Keratinocyte (primary cell): ENCODE measurements around the gene LAP3. TPM values are rescaled to one million over a fixed set of nuclear protein-coding genes. Genes with fewer than 3 reads are reported as not detected.

Experiments used
- DNase-seq: peaks from one replicate; pipeline ENCODE4 v3.0.0-alpha.2; 2011; ENCODE audit warnings: low read depth, missing footprints, low spot score
- FAIRE-seq: peaks from 2 replicates; lab custom pipeline; 2011; peaks lifted over from hg19 to GRCh38; lab: Jason Lieb, UNC
- H2AFZ ChIP-seq: 2 replicates; pipeline ENCODE4 v1.6.0; 2012; ENCODE audit warnings: low read length, control low read depth, inconsistent platforms; ENCODE audit not compliant: control insufficient read depth
- H3K27ac ChIP-seq: 2 replicates; pipeline ENCODE4 v1.5.1; 2011; ENCODE audit warnings: low read length; ENCODE audit not compliant: control insufficient read depth, insufficient read depth
- H3K27me3 ChIP-seq: 3 replicates; pipeline ENCODE4 v1.6.0; 2011; ENCODE audit warnings: low read length; ENCODE audit not compliant: control insufficient read depth, insufficient read depth; ENCODE audit errors: extremely low read depth
- H3K36me3 ChIP-seq, 2 experiments: 2 replicates in 1 of 2; 3 replicates in 1 of 2; pipeline ENCODE4 v1.5.1; 2011; ENCODE audit warnings: low read length in 2 of 2, mild to moderate bottlenecking in 1 of 2; ENCODE audit not compliant: control insufficient read depth in 2 of 2, insufficient read depth in 2 of 2; ENCODE audit errors: extremely low read depth in 1 of 2
- H3K4me1 ChIP-seq: 3 replicates; pipeline ENCODE4 v1.5.1; 2011; ENCODE audit warnings: low read length; ENCODE audit not compliant: control insufficient read depth, insufficient read depth; ENCODE audit errors: extremely low read depth
- H3K4me2 ChIP-seq: 3 replicates; pipeline ENCODE4 v1.6.0; 2011; ENCODE audit warnings: low read depth, low read length; ENCODE audit not compliant: control insufficient read depth, insufficient read depth; ENCODE audit errors: extremely low read depth
- H3K4me3 ChIP-seq, 3 experiments: fragments of 200-600 bp in 1 of 3; sonication (generic) in 1 of 3; 2 replicates in 2 of 3; 3 replicates in 1 of 3; pipeline ENCODE4 v1.5.1; 2011 to 2016; ENCODE audit warnings: low read length in 3 of 3, mild to moderate bottlenecking in 3 of 3, control low read depth in 2 of 3, inconsistent platforms in 1 of 3, low read depth in 1 of 3, mixed read lengths in 1 of 3, mixed run types in 1 of 3, moderate library complexity in 1 of 3; ENCODE audit not compliant: control insufficient read depth in 2 of 3, insufficient read depth in 2 of 3; ENCODE audit errors: extremely low read depth in 1 of 3
- H3K79me2 ChIP-seq: 2 replicates; pipeline ENCODE4 v1.6.0; 2012; ENCODE audit warnings: low read length; ENCODE audit not compliant: control insufficient read depth, insufficient read depth
- H3K9ac ChIP-seq: 3 replicates; pipeline ENCODE4 v1.6.0; 2011; ENCODE audit warnings: low read length; ENCODE audit not compliant: control insufficient read depth, insufficient read depth; ENCODE audit errors: extremely low read depth
- H3K9me1 ChIP-seq: 3 replicates; pipeline ENCODE4 v1.6.0; 2011; ENCODE audit warnings: low read length; ENCODE audit not compliant: control insufficient read depth, insufficient read depth; ENCODE audit errors: extremely low read depth
- H3K9me3 ChIP-seq: 2 replicates; pipeline ENCODE4 v1.5.1; 2012; ENCODE audit warnings: low read depth, low read length; ENCODE audit not compliant: control insufficient read depth
- H4K20me1 ChIP-seq: 3 replicates; pipeline ENCODE4 v1.6.0; 2011; ENCODE audit warnings: low read length; ENCODE audit not compliant: control insufficient read depth, insufficient read depth; ENCODE audit errors: extremely low read depth
- EZH2 ChIP-seq: IDR thresholded peaks from one replicate; pipeline ENCODE4 v1.6.1; 2012; ENCODE audit warnings: inconsistent platforms, mild to moderate bottlenecking, low read length, moderate library complexity
- dilution Hi-C: fragments of 300-500 bp; cut with MboI; formaldehyde crosslinking; loops from one replicate; pipeline ENCODE4 v1.7.0; 2020; ENCODE audit warnings: low sequenced_read_pairs; ENCODE audit not compliant: extremely low pct_ligation_motif_present
- polyA plus RNA-seq, 5 experiments: library from polyadenylated mRNA; depleted of rRNA in 3 of 5; stranded (reverse) in 3 of 5; stranded (forward) in 1 of 5; unstranded in 1 of 5; fragments of >200 nt; gene quantifications; 1 replicate in 1 of 5; 2 replicates in 3 of 5; 3 replicates in 1 of 5; pipeline versions ENCODE4 v1.2.1 to v1.2.3, GENCODE V29; 2011 to 2012; ENCODE audit warnings: missing spikeins in 2 of 5, low read depth in 1 of 5, low replicate concordance in 1 of 5
- TF ChIP-seq, protein P1 (sequence below), 3 experiments: IDR thresholded peaks in 1 of 3; conservative IDR thresholded peaks in 1 of 3; optimal IDR thresholded peaks in 1 of 3; 2 replicates in 2 of 3; 3 replicates in 1 of 3; pipeline versions ENCODE3 to v1.5.1; 2011; ENCODE audit warnings: low read length in 3 of 3, mild to moderate bottlenecking in 3 of 3, moderate library complexity in 2 of 3, control low read depth in 1 of 3, inconsistent platforms in 1 of 3; ENCODE audit not compliant: insufficient read depth in 2 of 3; ENCODE audit errors: extremely low read depth in 1 of 3

The LAP3 gene
- polyA plus RNA-seq, 1 donor (not counting 4 experiments of a cell fraction or from before 2014, with no cell fraction given), result 84.8 TPM

DNA sequence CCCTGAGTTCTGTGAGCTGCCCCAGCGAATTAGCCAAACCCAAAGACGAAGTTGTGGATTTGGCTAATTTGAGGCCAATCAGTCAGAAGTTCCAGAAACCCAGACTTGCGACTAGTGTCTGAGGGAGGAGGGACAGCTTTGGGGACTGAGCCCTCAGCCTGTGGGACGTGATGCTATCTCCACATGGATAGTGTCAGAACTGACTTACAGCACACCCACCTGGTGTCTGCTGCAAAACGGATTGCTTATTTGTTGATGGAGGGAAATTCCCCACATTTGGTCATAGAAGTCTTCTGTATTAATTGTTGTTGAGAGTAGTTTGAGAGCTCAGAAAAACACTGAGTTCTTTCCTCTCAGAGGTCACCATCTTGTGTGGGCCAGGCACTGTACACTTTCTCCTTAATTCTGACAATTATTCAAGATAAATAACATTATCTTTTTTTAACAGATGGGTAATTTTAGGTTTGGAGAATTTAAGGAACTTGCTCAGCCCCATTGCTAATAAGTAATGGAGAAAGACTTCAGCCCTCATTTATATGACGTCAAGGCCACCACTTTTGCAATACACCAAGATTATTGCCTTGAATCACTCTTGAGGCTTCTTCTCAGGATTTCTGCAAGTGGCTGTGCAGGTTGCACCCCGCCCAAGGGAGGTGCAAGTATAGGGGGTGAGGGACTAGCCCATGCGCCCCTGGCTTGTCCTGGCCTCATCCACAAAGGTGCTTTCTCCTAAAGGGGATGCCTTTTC lies 45.3 kb upstream of the LAP3 start:
- Histone ChIP-seq H3K79me2 (no peaks in the 10 kb centered on the region), H3K4me2 (no peak overlapping the region), H4K20me1 (no peaks in the 10 kb centered on the region), H3K4me3 (no peak overlapping the region), H3K9me1 (no peaks in the 10 kb centered on the region), H2AFZ (no peak overlapping the region), H3K4me1 (no peaks in the 10 kb centered on the region), H3K9me3 (no peaks in the 10 kb centered on the region), H3K27ac (no peak overlapping the region), H3K27me3 (peaks cover 3% of the 10 kb centered on the region), H3K9ac (no peak overlapping the region), H3K36me3 (no peaks in the 10 kb centered on the region)
- DNase-seq (no peak), FAIRE-seq (no peak)
- TF ChIP-seq, protein P1, sequence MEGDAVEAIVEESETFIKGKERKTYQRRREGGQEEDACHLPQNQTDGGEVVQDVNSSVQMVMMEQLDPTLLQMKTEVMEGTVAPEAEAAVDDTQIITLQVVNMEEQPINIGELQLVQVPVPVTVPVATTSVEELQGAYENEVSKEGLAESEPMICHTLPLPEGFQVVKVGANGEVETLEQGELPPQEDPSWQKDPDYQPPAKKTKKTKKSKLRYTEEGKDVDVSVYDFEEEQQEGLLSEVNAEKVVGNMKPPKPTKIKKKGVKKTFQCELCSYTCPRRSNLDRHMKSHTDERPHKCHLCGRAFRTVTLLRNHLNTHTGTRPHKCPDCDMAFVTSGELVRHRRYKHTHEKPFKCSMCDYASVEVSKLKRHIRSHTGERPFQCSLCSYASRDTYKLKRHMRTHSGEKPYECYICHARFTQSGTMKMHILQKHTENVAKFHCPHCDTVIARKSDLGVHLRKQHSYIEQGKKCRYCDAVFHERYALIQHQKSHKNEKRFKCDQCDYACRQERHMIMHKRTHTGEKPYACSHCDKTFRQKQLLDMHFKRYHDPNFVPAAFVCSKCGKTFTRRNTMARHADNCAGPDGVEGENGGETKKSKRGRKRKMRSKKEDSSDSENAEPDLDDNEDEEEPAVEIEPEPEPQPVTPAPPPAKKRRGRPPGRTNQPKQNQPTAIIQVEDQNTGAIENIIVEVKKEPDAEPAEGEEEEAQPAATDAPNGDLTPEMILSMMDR (optimal IDR thresholded peaks at IDR 0.05 in 1 of 3, IDR thresholded peaks at IDR 0.05 in 1 of 3, conservative IDR thresholded peaks at IDR 0.05 in 1 of 3; ENCODE audit: extremely low read depth in 1 of 3, insufficient read depth in 2 of 3, low read length in 3 of 3), result no peak
- TF ChIP-seq EZH2, result no peak
- dilution Hi-C loops, result no loop called here

DNA sequence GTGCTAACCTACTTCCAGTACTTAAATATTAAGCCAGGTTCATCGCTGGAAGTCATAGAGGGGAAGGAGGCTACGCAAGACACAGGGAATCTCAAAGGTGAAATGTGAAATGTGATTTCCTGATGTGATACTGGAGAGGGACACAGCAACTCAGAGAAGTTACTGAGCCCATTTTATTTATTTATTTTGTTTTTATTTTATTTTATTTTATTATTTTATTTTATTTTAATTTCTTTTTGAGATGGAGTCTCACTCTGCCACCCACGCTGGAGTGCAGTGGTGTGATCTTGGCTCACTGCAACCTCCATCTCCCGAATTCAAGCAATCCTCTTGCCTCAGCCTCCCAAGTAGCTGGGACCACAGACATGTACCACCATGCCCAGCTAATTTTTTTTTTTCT lies 42.3 kb upstream of the LAP3 start:
- peaks cover 3% of the 10 kb centered on the region for H3K27me3 ChIP-seq
- H3K27ac ChIP-seq, result no peak overlapping the region
- H3K4me1 ChIP-seq, result no peaks in the 10 kb centered on the region
- dilution Hi-C loops, result no loop called here
- H3K36me3 ChIP-seq, result no peaks in the 10 kb centered on the region
- H3K79me2 ChIP-seq, result no peaks in the 10 kb centered on the region
- no peak overlapping the region for H3K4me2 ChIP-seq
- DNase-seq (no peak), FAIRE-seq (no peak)
- H3K9me3 ChIP-seq, result no peaks in the 10 kb centered on the region
- no peak for TF ChIP-seq EZH2
- TF ChIP-seq, protein P1 (optimal IDR thresholded peaks at IDR 0.05 in 1 of 3, IDR thresholded peaks at IDR 0.05 in 1 of 3, conservative IDR thresholded peaks at IDR 0.05 in 1 of 3; ENCODE audit: extremely low read depth in 1 of 3, insufficient read depth in 2 of 3, low read length in 3 of 3), result no peak
- H2AFZ ChIP-seq, result no peak overlapping the region
- H3K4me3 ChIP-seq, result no peak overlapping the region
- no peak overlapping the region for H3K9ac ChIP-seq
- no peaks in the 10 kb centered on the region for H4K20me1 ChIP-seq
- H3K9me1 ChIP-seq, result no peaks in the 10 kb centered on the region
